Measurements from ENCODE around the gene HIC2. TPM values are rescaled to one million over a fixed set of nuclear protein-coding genes. Genes with fewer than 3 reads are reported as not detected.

Gene HIC2
- total and polyA plus RNA-seq, 9 of the 15 experiments (the other 6 are each of a cell fraction or from before 2014, with no cell fraction given): 1.7 to 117 (median 35.5) TPM

GRCh38 chr22:21443735-21444421 lies 26.7 kb downstream of the HIC2 start (continued):
- TF ChIP-seq MLX (CRISPR knock-in tag; conservative IDR thresholded peaks at IDR 0.05) (peak in 1 of 2 experiments; percentile 74; a peak in 1 of 4 replicates), PRMT5 (CRISPR knock-in tag; IDR thresholded peaks at IDR 0.05) (peak; percentile 14; the same call in 1 of the 2 replicates), RBBP5 (IDR thresholded peaks at IDR 0.05; ENCODE audit: borderline replicate concordance, insufficient read depth, low read length, poor library complexity, severe bottlenecking) (peak; percentile 8), HMGN3 (IDR thresholded peaks at IDR 0.05; ENCODE audit: borderline replicate concordance, extremely low read depth, insufficient read length, low read depth, low read length) (peak; percentile 60), MYNN (IDR thresholded peaks at IDR 0.05) (0 out of 2 replicates have a peak, but pooled peaks have one; percentile 12), MYNN (CRISPR knock-in tag; IDR thresholded peaks at IDR 0.05) (no peak), CREB1 (IDR thresholded peaks at IDR 0.05) (no peak), CREB1 (CRISPR knock-in tag; IDR thresholded peaks at IDR 0.05) (0 out of 2 replicates have a peak, but pooled peaks have one; percentile 39), TGIF2 (CRISPR knock-in tag; IDR thresholded peaks at IDR 0.05) (0 out of 2 replicates have a peak, but pooled peaks have one; percentile 50), TEAD1 (CRISPR knock-in tag; IDR thresholded peaks at IDR 0.05) (no peak), RERE (CRISPR knock-in tag; IDR thresholded peaks at IDR 0.05; ENCODE audit: borderline replicate concordance) (peak; percentile 75; the same call in 1 of the 2 replicates), ZNF143 (CRISPR knock-in tag; IDR thresholded peaks at IDR 0.05) (peak; percentile 25; the same call in 1 of the 2 replicates), TFAP4 (CRISPR knock-in tag; IDR thresholded peaks at IDR 0.05; ENCODE audit: borderline replicate concordance) (peak; percentile 37; the same call in 1 of the 2 replicates), FOXA1 (IDR thresholded peaks at IDR 0.05; ENCODE audit: borderline replicate concordance) (no peak), PREB (CRISPR knock-in tag; IDR thresholded peaks at IDR 0.05) (peak; percentile 69; the same call in 1 of the 2 replicates)

Measured in K562 (cell line).